A549 (cell line): ENCODE results near the gene MUC15.

Experiments
- CBX8 ChIP-seq: fragments of 200-600 bp; sonication (generic); IDR thresholded peaks from 2 replicates; pipeline ENCODE4 v1.6.1; 2016
- CEBPB ChIP-seq, 2 experiments: fragments of >200 bp in 1 of 2; sonication (Bioruptor Twin) in 1 of 2; formaldehyde crosslinking in 1 of 2; IDR thresholded peaks; 2 replicates each; pipeline ENCODE4 v1.6.1; 2012 to 2016
- JUN ChIP-seq, 2 experiments: fragments of >200 bp; sonication (Bioruptor Twin); formaldehyde crosslinking; IDR thresholded peaks; 2 replicates in 1 of 2; 3 replicates in 1 of 2; pipeline ENCODE4 v1.6.1; 2016 to 2017
- TF ChIP-seq, protein P1 (sequence below): fragments of >200 bp; sonication (Bioruptor Twin); formaldehyde crosslinking; IDR thresholded peaks from 3 replicates; pipeline ENCODE4 v1.5.1; 2016

DNA sequence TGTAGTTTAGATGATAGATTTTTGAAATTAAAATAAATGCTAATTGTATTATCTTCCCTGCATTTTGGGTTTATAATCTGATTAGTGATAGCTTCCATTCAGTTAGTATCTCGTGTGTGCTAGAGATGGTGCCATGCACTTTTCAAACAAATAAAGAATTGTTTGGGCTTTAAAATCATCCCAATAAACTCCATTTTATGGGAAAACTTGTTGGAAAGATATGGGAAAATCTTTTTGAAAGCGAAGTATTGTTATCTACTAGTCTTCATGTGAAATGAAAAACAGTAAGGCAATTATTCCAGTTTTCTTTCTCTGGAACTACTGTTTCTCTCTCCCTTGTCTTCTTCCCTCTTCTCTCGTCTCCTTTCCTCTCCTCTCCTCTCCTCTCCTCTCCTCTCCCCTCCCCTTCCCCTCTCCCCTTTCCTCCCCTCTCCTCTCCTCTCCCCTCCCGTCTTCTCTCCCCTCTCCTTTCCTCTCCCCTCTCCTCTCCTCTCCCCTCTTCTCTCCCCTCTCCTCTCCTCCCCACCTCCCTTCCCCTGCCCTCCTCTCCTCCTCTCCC, 27.9 kb upstream of the MUC15 start:
- TF ChIP-seq, protein P1, sequence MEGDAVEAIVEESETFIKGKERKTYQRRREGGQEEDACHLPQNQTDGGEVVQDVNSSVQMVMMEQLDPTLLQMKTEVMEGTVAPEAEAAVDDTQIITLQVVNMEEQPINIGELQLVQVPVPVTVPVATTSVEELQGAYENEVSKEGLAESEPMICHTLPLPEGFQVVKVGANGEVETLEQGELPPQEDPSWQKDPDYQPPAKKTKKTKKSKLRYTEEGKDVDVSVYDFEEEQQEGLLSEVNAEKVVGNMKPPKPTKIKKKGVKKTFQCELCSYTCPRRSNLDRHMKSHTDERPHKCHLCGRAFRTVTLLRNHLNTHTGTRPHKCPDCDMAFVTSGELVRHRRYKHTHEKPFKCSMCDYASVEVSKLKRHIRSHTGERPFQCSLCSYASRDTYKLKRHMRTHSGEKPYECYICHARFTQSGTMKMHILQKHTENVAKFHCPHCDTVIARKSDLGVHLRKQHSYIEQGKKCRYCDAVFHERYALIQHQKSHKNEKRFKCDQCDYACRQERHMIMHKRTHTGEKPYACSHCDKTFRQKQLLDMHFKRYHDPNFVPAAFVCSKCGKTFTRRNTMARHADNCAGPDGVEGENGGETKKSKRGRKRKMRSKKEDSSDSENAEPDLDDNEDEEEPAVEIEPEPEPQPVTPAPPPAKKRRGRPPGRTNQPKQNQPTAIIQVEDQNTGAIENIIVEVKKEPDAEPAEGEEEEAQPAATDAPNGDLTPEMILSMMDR: no peak
- TF ChIP-seq CEBPB (IDR thresholded peaks at IDR 0.05) (no peak), JUN (IDR thresholded peaks at IDR 0.05) (no peak), CBX8 (no peak)
